CD4-positive, alpha-beta memory T cell (primary cell): Measurements from ENCODE around the gene XRN2. TPM values are rescaled to one million over a fixed set of nuclear protein-coding genes. Genes with fewer than 3 reads are reported as not detected.

Experiments used
- CTCF ChIA-PET: fragments of 350-600 bp; sonication (Branson Sonifier 250); formaldehyde crosslinking; loops from one replicate; lab custom pipeline; 2021; ENCODE audit warnings: inconsistent platforms; ENCODE audit not compliant: partially characterized antibody; lab: Charles Lee
- POLR2A ChIA-PET: fragments of 350-600 bp; sonication (Branson Sonifier 250); formaldehyde crosslinking; loops from one replicate; lab custom pipeline; 2021; ENCODE audit not compliant: partially characterized antibody; lab: Charles Lee
- DNase-seq, 5 donors: peaks; one replicate each; pipeline versions ENCODE4 v3.0.0 to v3.0.0-alpha.2; 2020 to 2022; ENCODE audit warnings: mixed read lengths in 1 of 5
- H3K27ac ChIP-seq: one replicate; pipeline ENCODE4 v1.7.0; 2013; ENCODE audit warnings: low read depth, low read length
- H3K27me3 ChIP-seq: 2 replicates; pipeline ENCODE4 v1.7.0; 2013; ENCODE audit warnings: mild to moderate bottlenecking, low read length, moderate library complexity; ENCODE audit not compliant: insufficient read depth
- H3K36me3 ChIP-seq: 2 replicates; pipeline ENCODE4 v1.7.0; 2013; ENCODE audit warnings: mild to moderate bottlenecking, low read length, moderate library complexity; ENCODE audit not compliant: insufficient read depth
- H3K4me1 ChIP-seq: 2 replicates; pipeline ENCODE4 v1.7.0; 2013; ENCODE audit warnings: mild to moderate bottlenecking, low read length, moderate library complexity; ENCODE audit not compliant: insufficient read depth
- H3K4me3 ChIP-seq, 2 donors: one replicate each; pipeline ENCODE4 v1.7.0; 2013; ENCODE audit warnings: low read length in 2 of 2, mild to moderate bottlenecking in 1 of 2
- H3K9me3 ChIP-seq, 2 donors: one replicate each; pipeline ENCODE4 v1.7.0; 2013; ENCODE audit warnings: low read length in 2 of 2, control low read depth in 1 of 2; ENCODE audit not compliant: control insufficient read depth in 1 of 2
- H3K27ac Mint-ChIP-seq, 7 donors: one replicate each; pipeline ENCODE4 v1.8.0; 2020 to 2021; ENCODE audit warnings: mixed read lengths in 7 of 7, mild to moderate bottlenecking in 6 of 7, inconsistent platforms in 3 of 7, moderate library complexity in 3 of 7
- H3K27me3 Mint-ChIP-seq, 2 donors: one replicate each; pipeline ENCODE4 v1.8.0; 2020 to 2021; ENCODE audit warnings: mixed read lengths in 2 of 2
- H3K36me3 Mint-ChIP-seq, 2 donors: one replicate each; pipeline ENCODE4 v1.8.0; 2020 to 2021; ENCODE audit warnings: mixed read lengths in 2 of 2, inconsistent platforms in 1 of 2, mild to moderate bottlenecking in 1 of 2
- H3K4me1 Mint-ChIP-seq, 4 donors: one replicate each; pipeline ENCODE4 v1.8.0; 2020 to 2021; ENCODE audit warnings: mixed read lengths in 4 of 4, mild to moderate bottlenecking in 1 of 4
- H3K4me3 Mint-ChIP-seq, 8 donors: one replicate each; pipeline ENCODE4 v1.8.0; 2020 to 2021; ENCODE audit warnings: mixed read lengths in 8 of 8, mild to moderate bottlenecking in 7 of 8, moderate library complexity in 6 of 8, inconsistent platforms in 3 of 8
- H3K9me3 Mint-ChIP-seq, 8 donors: one replicate each; pipeline ENCODE4 v1.8.0; 2020 to 2021; ENCODE audit warnings: mixed read lengths in 8 of 8, mild to moderate bottlenecking in 5 of 8, inconsistent platforms in 3 of 8, moderate library complexity in 1 of 8
- intact Hi-C: fragments of 100-400 bp; cut with micrococcal nuclease; formaldehyde crosslinking; loops from one replicate; pipeline ENCODE4 v1.15.1; 2023
- polyA plus RNA-seq, 2 donors: library from polyadenylated mRNA; unstranded; fragments of 300-500 nt; fragmentation: Illumina TruSeq; gene quantifications; one replicate each; pipeline ENCODE4 v1.2.3, GENCODE V29; 2021
- total RNA-seq, 2 experiments: library from RNA; stranded (reverse); gene quantifications; one replicate each; pipeline ENCODE4 v1.2.3, GENCODE V29; 2021

The XRN2 gene
- total and polyA plus RNA-seq, 4 experiments from 2014 or later: 52.8 to 80.3 (median 64.6) TPM

- ChIA-PET POLR2A (no interaction called here), CTCF (no interaction called here)
- H3K4me1 ChIP-seq: no peaks in the 10 kb centered on the region
- Mint-ChIP-seq H3K36me3 (no peaks in the 10 kb centered on the region), H3K27ac (no peak overlapping the region), H3K9me3 (peaks cover 0 to 6% (median 0%) of the 10 kb centered on the region in 8 donors), H3K27me3 (peaks cover 3 to 12% of the 10 kb centered on the region in 2 donors), H3K4me3 (no peak overlapping the region), H3K4me1 (no peaks in the 10 kb centered on the region)
- no peak overlapping the region for H3K4me3 ChIP-seq
- H3K36me3 ChIP-seq: no peaks in the 10 kb centered on the region
- intact Hi-C loops: no loop called here
- peak in 1 of 5 donors; percentile 29 for DNase-seq
- H3K27ac ChIP-seq: no peak overlapping the region
- H3K27me3 ChIP-seq: no peaks in the 10 kb centered on the region
- no peaks in the 10 kb centered on the region for H3K9me3 ChIP-seq
Observed at GRCh38 chr20:21266191-21266536, 37.0 kb upstream of the XRN2 start.

GRCh38 chr20:21269772-21270171 is 33.4 kb upstream of the XRN2 start:
- no peak overlapping the region for H3K27ac ChIP-seq
- Mint-ChIP-seq H3K27me3 (peaks cover 16 to 19% of the 10 kb centered on the region in 2 donors), H3K36me3 (no peaks in the 10 kb centered on the region), H3K27ac (no peak overlapping the region), H3K4me1 (no peaks in the 10 kb centered on the region), H3K4me3 (no peak overlapping the region), H3K9me3 (peaks cover 0 to 14% (median 2%) of the 10 kb centered on the region in 8 donors)
- ChIA-PET POLR2A (no interaction called here), CTCF (no interaction called here)
- intact Hi-C loops: no loop called here
- H3K36me3 ChIP-seq: no peaks in the 10 kb centered on the region
- no peaks in the 10 kb centered on the region for H3K27me3 ChIP-seq
- no peaks in the 10 kb centered on the region for H3K9me3 ChIP-seq
- DNase-seq: no peak
- H3K4me1 ChIP-seq: no peaks in the 10 kb centered on the region
- H3K4me3 ChIP-seq: no peak overlapping the region

DNA sequence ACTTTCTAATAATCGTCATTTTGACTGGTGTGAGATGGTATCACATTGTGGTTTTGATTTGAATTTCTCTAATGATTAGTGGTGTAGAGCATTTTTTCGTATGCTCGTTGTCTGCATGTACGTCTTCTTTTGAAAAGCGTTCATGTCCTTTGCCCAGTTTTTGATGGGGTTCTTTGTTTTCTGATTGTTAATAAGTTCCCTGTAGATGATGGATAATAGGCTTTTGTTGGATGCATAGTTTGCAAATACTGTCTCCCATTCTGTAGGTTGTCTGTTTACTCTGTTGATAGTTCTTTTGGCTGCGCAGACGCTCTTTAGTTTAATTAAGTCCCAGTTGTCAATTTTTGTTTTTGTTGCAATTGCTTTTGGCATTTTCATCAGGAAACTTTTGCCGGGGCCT is 32.3 kb upstream of the XRN2 start:
- no peaks in the 10 kb centered on the region for H3K36me3 Mint-ChIP-seq
- peaks cover 16 to 18% of the 10 kb centered on the region in 2 donors for H3K27me3 Mint-ChIP-seq
- H3K9me3 Mint-ChIP-seq: peaks cover 0 to 9% (median 2%) of the 10 kb centered on the region in 8 donors
- H3K9me3 ChIP-seq: no peaks in the 10 kb centered on the region
- no peak overlapping the region for H3K27ac Mint-ChIP-seq
- no peaks in the 10 kb centered on the region for H3K27me3 ChIP-seq
- no peak for DNase-seq
- H3K4me1 ChIP-seq: no peaks in the 10 kb centered on the region
- POLR2A ChIA-PET: no interaction called here
- intact Hi-C loops: no loop called here
- no peak overlapping the region for H3K27ac ChIP-seq
- no peaks in the 10 kb centered on the region for H3K36me3 ChIP-seq
- no peak overlapping the region for H3K4me3 ChIP-seq
- H3K4me1 Mint-ChIP-seq: no peaks in the 10 kb centered on the region
- H3K4me3 Mint-ChIP-seq: no peak overlapping the region
- CTCF ChIA-PET: no interaction called here

DNA sequence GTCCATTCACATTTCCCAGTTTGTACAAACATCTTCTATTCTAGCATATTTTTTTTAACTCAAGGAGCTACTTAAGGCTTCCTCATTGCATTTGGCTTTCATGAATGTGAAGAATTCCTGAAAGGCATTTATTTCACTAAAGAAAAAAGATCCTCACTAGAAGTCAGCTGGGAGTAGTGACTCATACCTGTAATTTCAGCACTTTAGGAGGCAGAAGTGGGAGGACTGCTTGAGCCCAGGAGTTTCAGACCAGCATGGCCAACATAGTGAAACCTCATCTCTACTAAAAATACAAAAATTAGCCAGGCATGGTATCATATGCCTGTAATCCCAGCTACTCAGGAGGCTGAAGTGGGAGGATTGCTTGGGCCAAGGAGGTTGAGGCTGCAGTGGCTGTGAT is 30.9 kb upstream of the XRN2 start:
- no peaks in the 10 kb centered on the region for H3K4me1 ChIP-seq
- H3K36me3 ChIP-seq: no peaks in the 10 kb centered on the region
- H3K4me3 ChIP-seq: no peak overlapping the region
- ChIA-PET POLR2A (no interaction called here), CTCF (no interaction called here)
- no peak overlapping the region for H3K27ac ChIP-seq
- H3K36me3 Mint-ChIP-seq: no peaks in the 10 kb centered on the region
- intact Hi-C loops: no loop called here
- H3K27ac Mint-ChIP-seq: no peak overlapping the region
- H3K4me1 Mint-ChIP-seq: no peaks in the 10 kb centered on the region
- peaks cover 0 to 9% (median 2%) of the 10 kb centered on the region in 8 donors for H3K9me3 Mint-ChIP-seq
- DNase-seq: no peak
- H3K9me3 ChIP-seq: no peaks in the 10 kb centered on the region
- peaks cover 16 to 17% of the 10 kb centered on the region in 2 donors for H3K27me3 Mint-ChIP-seq
- no peaks in the 10 kb centered on the region for H3K27me3 ChIP-seq
- no peak overlapping the region for H3K4me3 Mint-ChIP-seq

- H3K27ac Mint-ChIP-seq: no peak overlapping the region
- H3K36me3 Mint-ChIP-seq: no peaks in the 10 kb centered on the region
- POLR2A ChIA-PET: no interaction called here
- Histone ChIP-seq H3K9me3 (no peaks in the 10 kb centered on the region), H3K4me3 (no peak overlapping the region), H3K4me1 (no peaks in the 10 kb centered on the region), H3K27me3 (no peaks in the 10 kb centered on the region), H3K36me3 (no peaks in the 10 kb centered on the region), H3K27ac (no peak overlapping the region)
- peaks cover 0 to 9% (median 2%) of the 10 kb centered on the region in 8 donors for H3K9me3 Mint-ChIP-seq
- peaks cover 15 to 16% of the 10 kb centered on the region in 2 donors for H3K27me3 Mint-ChIP-seq
- CTCF ChIA-PET: no interaction called here
- intact Hi-C loops: no loop called here
- no peak overlapping the region for H3K4me3 Mint-ChIP-seq
- DNase-seq: no peak
- H3K4me1 Mint-ChIP-seq: no peaks in the 10 kb centered on the region
Observed at GRCh38 chr20:21272679-21273078, 30.5 kb upstream of the XRN2 start.

GRCh38 chr20:21273755-21274386 is 29.3 kb upstream of the XRN2 start:
- Mint-ChIP-seq H3K27ac (no peak overlapping the region), H3K4me1 (no peaks in the 10 kb centered on the region), H3K9me3 (peaks cover 0 to 9% (median 2%) of the 10 kb centered on the region in 8 donors), H3K27me3 (peaks cover 16 to 17% of the 10 kb centered on the region in 2 donors), H3K4me3 (no peak overlapping the region), H3K36me3 (no peaks in the 10 kb centered on the region)
- intact Hi-C loops: no loop called here
- Histone ChIP-seq H3K36me3 (no peaks in the 10 kb centered on the region), H3K27ac (no peak overlapping the region), H3K4me3 (no peak overlapping the region), H3K27me3 (no peaks in the 10 kb centered on the region), H3K4me1 (no peaks in the 10 kb centered on the region), H3K9me3 (no peaks in the 10 kb centered on the region)
- CTCF ChIA-PET: no interaction called here
- POLR2A ChIA-PET: no interaction called here
- no peak for DNase-seq

- Mint-ChIP-seq H3K27me3 (peaks cover 12 to 16% of the 10 kb centered on the region in 2 donors), H3K36me3 (no peaks in the 10 kb centered on the region), H3K9me3 (peaks cover 0 to 9% (median under 1%) of the 10 kb centered on the region in 8 donors), H3K4me1 (peaks cover 0 to 3% (median 1%) of the 10 kb centered on the region in 4 donors), H3K27ac (no peak overlapping the region), H3K4me3 (no peak overlapping the region)
- DNase-seq: no peak
- POLR2A ChIA-PET: no interaction called here
- Histone ChIP-seq H3K27ac (no peak overlapping the region), H3K36me3 (no peaks in the 10 kb centered on the region), H3K4me1 (no peaks in the 10 kb centered on the region), H3K27me3 (no peaks in the 10 kb centered on the region), H3K4me3 (no peak overlapping the region), H3K9me3 (no peaks in the 10 kb centered on the region)
- CTCF ChIA-PET: no interaction called here
- intact Hi-C loops: no loop called here
Observed at GRCh38 chr20:21278829-21279228, 24.3 kb upstream of the XRN2 start.
